ENCODE data around the gene SNAP23. TPM values are rescaled to one million over a fixed set of nuclear protein-coding genes. Genes with fewer than 3 reads are reported as not detected.
A peak's percentile ranks its signal among the peaks of the same experiment; 100 is the strongest.

SNAP23 gene
- polyA plus RNA-seq, 3 donors, result 104 to 198 (median 187) TPM

DNA sequence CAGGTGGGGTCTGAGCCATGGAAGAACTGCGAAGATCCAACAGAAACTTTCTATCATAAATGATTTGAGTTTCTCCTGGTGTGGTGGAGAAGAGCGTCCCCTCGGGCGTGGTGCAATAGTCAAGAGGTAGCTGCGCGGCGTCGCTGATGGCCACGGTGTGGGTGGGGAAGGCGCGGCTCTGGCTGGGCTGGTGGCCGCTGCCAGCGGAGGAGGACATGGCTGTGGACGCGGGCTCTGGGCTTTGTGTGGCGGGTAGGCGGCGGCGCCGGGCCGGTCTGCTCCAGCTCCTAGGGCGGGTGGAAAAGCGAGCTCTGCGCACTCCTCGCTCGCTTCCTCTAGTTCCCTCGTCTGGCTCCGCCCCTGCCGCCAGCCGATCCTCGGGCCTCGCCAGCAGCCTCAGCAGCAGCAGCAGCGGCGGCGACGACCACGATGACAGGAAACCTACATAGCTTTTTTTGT, 85.9 kb downstream of the SNAP23 start:
- Histone ChIP-seq H3K27me3 (ENCODE audit: control insufficient read depth in 2 of 2, insufficient read depth in 2 of 2, low read length in 2 of 2) (peaks cover 17 to 31% of the 10 kb centered on the region in 2 donors), H3K4me1 (ENCODE audit: control insufficient read depth in 1 of 2, insufficient read depth in 2 of 2, low read length in 2 of 2) (peaks cover 13 to 16% of the 10 kb centered on the region in 2 donors), H3K79me2 (ENCODE audit: insufficient read depth, low read length) (no peaks in the 10 kb centered on the region), H3K4me2 (replicated peaks; ENCODE audit: extremely low read depth, low read length, poor library complexity, severe bottlenecking) (peak overlapping the region; percentile 81), H3K9ac (ENCODE audit: insufficient read depth, low read length, poor library complexity, severe bottlenecking) (no peak overlapping the region), H4K20me1 (ENCODE audit: insufficient read depth, low read length) (no peaks in the 10 kb centered on the region), H3K27ac (ENCODE audit: low read depth in 1 of 2, low read length in 2 of 2) (no peak overlapping the region), H3K9me3 (replicated peaks in 1 of 2; ENCODE audit: control insufficient read depth in 1 of 2, insufficient read depth in 1 of 2, low read length in 2 of 2) (no peaks in the 10 kb centered on the region), H2AFZ (ENCODE audit: insufficient read depth, low read depth, low read length, poor library complexity, severe bottlenecking) (peak overlapping the region; percentile 91), H3K4me3 (replicated peaks in 1 of 3; ENCODE audit: low read depth in 2 of 3, low read length in 3 of 3) (peak overlapping the region; percentile 26 to 75 (median 34)), H3K36me3 (replicated peaks in 1 of 2; ENCODE audit: control insufficient read depth in 1 of 2, insufficient read depth in 2 of 2, low read length in 2 of 2) (no peaks in the 10 kb centered on the region)
- intact Hi-C loops (cut with micrococcal nuclease), result no loop called here
- DNase-seq, result peak; percentile 62 to 75 (median 67)
- H3K27me3 Mint-ChIP-seq (ENCODE audit: low read depth in 3 of 3), result peaks cover 43 to 59% (median 55%) of the 10 kb centered on the region in 3 donors
- peaks cover 20% of the 10 kb centered on the region for H3K4me1 Mint-ChIP-seq
- H3K36me3 Mint-ChIP-seq, result no peaks in the 10 kb centered on the region
- H3K9me3 Mint-ChIP-seq, result peaks cover 0 to under 1% (median 0%) of the 10 kb centered on the region in 7 donors
- H3K27ac Mint-ChIP-seq, result peak overlapping the region in 1 of 7 donors; percentile 63
- H3K4me3 Mint-ChIP-seq, result peak overlapping the region; percentile 84 to 90
- under 1% methylated on average over 27 of the region's 37 CpGs for WGBS (ENCODE audit: insufficient coverage)
- TF ChIP-seq, protein P1, sequence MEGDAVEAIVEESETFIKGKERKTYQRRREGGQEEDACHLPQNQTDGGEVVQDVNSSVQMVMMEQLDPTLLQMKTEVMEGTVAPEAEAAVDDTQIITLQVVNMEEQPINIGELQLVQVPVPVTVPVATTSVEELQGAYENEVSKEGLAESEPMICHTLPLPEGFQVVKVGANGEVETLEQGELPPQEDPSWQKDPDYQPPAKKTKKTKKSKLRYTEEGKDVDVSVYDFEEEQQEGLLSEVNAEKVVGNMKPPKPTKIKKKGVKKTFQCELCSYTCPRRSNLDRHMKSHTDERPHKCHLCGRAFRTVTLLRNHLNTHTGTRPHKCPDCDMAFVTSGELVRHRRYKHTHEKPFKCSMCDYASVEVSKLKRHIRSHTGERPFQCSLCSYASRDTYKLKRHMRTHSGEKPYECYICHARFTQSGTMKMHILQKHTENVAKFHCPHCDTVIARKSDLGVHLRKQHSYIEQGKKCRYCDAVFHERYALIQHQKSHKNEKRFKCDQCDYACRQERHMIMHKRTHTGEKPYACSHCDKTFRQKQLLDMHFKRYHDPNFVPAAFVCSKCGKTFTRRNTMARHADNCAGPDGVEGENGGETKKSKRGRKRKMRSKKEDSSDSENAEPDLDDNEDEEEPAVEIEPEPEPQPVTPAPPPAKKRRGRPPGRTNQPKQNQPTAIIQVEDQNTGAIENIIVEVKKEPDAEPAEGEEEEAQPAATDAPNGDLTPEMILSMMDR (IDR thresholded peaks at IDR 0.05), result no peak

Other genes starting within 250 kb of the SNAP23 start
- 10 to 100 TPM; 14.5 to 24.4 (median 21.1) TPM for gene GANC, start 222.4 kb upstream of the SNAP23 start, polyA plus RNA-seq
- 10 to 100 TPM; 24.4 to 49.4 (median 39.3) TPM for gene TMEM87A, start 222.2 kb upstream of the SNAP23 start, polyA plus RNA-seq
- 10 to 100 TPM in 1 of 3 donors, 1 to 10 TPM in 2; 2.9 to 76.5 (median 3.6) TPM for gene CAPN3, start 136.1 kb upstream of the SNAP23 start, polyA plus RNA-seq
- gene ZNF106, start 4.5 kb upstream of the SNAP23 start, polyA plus RNA-seq, result 100 to 1,000 TPM in 1 of 3 donors, 10 to 100 TPM in 2; 29.0 to 121 (median 69.2) TPM
- 10 to 100 TPM in 2 of 3 donors, 1 to 10 TPM in 1; 7.8 to 17.4 (median 11.2) TPM for gene LRRC57, start 53.2 kb downstream of the SNAP23 start, polyA plus RNA-seq
- gene HAUS2, start 53.2 kb downstream of the SNAP23 start, polyA plus RNA-seq, result 10 to 100 TPM; 12.5 to 22.0 (median 15.9) TPM
- gene STARD9, start 80.0 kb downstream of the SNAP23 start, polyA plus RNA-seq, result under 1 TPM in 1 of 3 donors, not detected in 2; 0.39 TPM
- 1 to 10 TPM; 1.1 to 6.3 (median 2.2) TPM for gene CDAN1, start 241.5 kb downstream of the SNAP23 start, polyA plus RNA-seq

All from CD14-positive monocyte (primary cell).